ENCODE results near the gene CFAP20. TPM values are rescaled to one million over a fixed set of nuclear protein-coding genes. Genes with fewer than 3 reads are reported as not detected.
"Not testable (repeated sequence)": the region's sequence is repeated elsewhere in the genome, so short reads cannot be mapped to it uniquely, and the experiment has no call there.

Gene CFAP20
- total RNA-seq, 1 donor from 2014 or later, result 34.5 TPM

DNA sequence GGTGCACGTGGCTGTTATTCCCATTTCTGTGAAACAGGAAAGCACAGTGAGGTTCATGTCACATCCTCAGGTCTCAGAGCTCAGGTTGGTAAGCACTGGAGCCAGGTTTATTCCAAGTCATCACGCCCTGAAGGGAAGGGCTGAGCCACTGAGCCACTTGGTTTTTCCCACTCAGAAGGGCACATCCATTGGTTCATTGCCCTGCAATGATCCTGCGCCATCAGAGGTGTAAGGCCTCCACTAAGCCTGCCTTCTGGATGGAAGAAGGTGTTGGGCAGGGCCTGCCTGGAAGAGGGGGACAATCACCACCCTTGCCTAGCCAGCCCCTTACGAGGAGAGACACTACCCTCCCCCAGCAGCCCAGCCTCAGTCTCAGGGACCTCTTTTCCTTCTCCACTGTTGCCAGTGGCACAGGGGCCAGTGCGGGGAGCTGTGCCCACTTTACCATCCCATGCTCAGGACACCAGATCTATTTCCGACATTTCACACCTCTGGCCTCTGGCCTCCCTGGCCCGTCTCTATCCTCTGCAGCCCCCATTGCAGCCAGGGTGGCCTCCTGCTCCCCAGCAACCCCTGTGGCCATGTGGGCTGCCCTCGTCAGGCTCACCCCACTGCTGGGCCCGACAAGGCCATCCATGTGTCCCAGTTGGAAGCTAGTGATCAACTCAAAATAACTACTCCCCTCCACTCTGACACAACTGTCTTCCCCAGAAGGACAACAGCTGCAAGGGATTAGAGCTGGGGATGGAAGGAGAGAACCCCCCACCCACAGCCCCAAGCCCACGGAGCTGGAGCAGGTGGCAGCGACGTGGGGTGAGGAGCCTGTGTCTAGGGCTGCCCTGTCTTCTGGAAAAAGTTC is 29.9 kb downstream of the CFAP20 start:
- intact Hi-C loops (cut with micrococcal nuclease), result no loop called here

DNA sequence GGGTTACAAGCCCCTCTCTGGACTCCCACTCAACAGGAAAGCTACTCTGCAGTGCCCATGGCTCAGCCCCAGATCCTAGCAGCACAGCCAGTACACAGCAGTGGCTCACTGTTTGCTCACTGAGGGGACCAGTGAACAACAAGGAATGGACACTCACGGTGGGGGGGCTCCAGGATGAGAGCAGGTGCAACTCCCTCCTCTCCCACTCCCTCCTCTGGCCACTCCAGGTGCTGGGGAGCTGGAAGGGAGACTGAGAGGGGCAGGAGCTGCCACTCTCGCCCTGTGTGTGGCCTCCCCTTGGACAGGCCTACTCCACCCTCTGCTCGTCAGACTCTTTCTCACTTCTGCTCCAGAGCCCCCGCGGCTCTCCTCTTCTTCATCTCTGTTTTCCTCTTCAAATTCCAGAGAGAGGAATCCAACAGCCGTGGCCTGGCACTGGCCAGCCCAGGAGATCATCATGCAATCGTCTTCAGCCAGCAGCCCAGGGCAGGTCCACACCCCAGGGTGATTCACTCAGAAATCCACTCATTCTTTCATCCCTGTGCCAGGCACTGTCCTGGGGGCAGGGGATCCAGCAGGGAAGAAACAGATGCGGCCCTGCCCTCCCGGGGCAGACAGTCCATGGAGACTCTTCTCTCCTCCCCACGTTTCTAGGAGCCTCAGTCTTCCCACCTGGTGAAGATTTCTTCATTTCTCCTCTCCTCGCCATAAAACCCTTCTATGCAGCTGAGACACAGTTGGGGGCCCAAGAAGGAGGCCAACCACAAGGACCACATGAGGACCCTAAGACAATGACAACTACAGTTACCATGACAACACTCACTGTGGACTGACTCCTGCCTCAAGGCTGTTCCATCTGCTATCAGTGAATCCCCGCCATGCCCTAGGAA is 30.7 kb downstream of the CFAP20 start:
- Histone ChIP-seq H3K27me3 (ENCODE audit: low read depth) (no peaks in the 10 kb centered on the region), H3K9me3 (replicated peaks) (no peaks in the 10 kb centered on the region), H3K4me1 (peaks cover 36% of the 10 kb centered on the region), H3K27ac (replicated peaks) (no peak overlapping the region), H3K4me3 (no peak overlapping the region), H3K36me3 (no peaks in the 10 kb centered on the region)
- intact Hi-C loops (cut with micrococcal nuclease), result no loop called here
- TF ChIP-seq, protein P1, sequence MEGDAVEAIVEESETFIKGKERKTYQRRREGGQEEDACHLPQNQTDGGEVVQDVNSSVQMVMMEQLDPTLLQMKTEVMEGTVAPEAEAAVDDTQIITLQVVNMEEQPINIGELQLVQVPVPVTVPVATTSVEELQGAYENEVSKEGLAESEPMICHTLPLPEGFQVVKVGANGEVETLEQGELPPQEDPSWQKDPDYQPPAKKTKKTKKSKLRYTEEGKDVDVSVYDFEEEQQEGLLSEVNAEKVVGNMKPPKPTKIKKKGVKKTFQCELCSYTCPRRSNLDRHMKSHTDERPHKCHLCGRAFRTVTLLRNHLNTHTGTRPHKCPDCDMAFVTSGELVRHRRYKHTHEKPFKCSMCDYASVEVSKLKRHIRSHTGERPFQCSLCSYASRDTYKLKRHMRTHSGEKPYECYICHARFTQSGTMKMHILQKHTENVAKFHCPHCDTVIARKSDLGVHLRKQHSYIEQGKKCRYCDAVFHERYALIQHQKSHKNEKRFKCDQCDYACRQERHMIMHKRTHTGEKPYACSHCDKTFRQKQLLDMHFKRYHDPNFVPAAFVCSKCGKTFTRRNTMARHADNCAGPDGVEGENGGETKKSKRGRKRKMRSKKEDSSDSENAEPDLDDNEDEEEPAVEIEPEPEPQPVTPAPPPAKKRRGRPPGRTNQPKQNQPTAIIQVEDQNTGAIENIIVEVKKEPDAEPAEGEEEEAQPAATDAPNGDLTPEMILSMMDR (IDR thresholded peaks at IDR 0.05; ENCODE audit: borderline replicate concordance), result no peak
- no peak for DNase-seq

More for the DNA sequence above, 29.9 kb downstream of the CFAP20 start:
- TF ChIP-seq, protein P1 (IDR thresholded peaks at IDR 0.05; ENCODE audit: borderline replicate concordance), result no peak
- H3K27ac ChIP-seq (replicated peaks), result no peak overlapping the region
- H3K9me3 ChIP-seq (replicated peaks), result no peaks in the 10 kb centered on the region
- H3K27me3 ChIP-seq (ENCODE audit: low read depth), result no peaks in the 10 kb centered on the region
- no peak for DNase-seq
- no peaks in the 10 kb centered on the region for H3K36me3 ChIP-seq
- peaks cover 36% of the 10 kb centered on the region for H3K4me1 ChIP-seq
- no peak overlapping the region for H3K4me3 ChIP-seq

DNA sequence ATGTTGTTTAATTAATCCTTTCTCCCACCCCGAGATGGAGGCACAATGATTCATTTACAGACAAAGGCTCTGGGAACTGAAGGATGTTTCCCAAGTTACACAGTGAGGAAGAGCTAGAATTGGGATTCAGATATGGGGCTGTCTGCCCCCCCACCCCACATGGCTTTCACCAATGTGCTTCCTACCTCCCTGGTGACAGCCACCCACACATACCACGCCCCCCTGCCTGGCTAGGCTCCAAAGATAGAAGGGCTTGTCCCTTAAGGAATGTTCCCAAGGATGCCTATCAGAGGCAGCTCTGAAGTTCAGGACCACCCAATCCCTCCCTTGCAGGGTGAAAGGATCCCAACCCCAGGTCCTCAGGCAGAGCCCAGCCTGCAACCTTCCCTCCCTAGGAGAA is 32.9 kb downstream of the CFAP20 start:
- TF ChIP-seq, protein P1 (IDR thresholded peaks at IDR 0.05; ENCODE audit: borderline replicate concordance), result no peak
- Histone ChIP-seq H3K9me3 (replicated peaks) (no peaks in the 10 kb centered on the region), H3K4me1 (peaks cover 25% of the 10 kb centered on the region), H3K4me3 (no peak overlapping the region), H3K27me3 (ENCODE audit: low read depth) (no peaks in the 10 kb centered on the region), H3K27ac (replicated peaks) (no peak overlapping the region), H3K36me3 (no peaks in the 10 kb centered on the region)
- no peak for DNase-seq
- intact Hi-C loops (cut with micrococcal nuclease), result no loop called here

DNA sequence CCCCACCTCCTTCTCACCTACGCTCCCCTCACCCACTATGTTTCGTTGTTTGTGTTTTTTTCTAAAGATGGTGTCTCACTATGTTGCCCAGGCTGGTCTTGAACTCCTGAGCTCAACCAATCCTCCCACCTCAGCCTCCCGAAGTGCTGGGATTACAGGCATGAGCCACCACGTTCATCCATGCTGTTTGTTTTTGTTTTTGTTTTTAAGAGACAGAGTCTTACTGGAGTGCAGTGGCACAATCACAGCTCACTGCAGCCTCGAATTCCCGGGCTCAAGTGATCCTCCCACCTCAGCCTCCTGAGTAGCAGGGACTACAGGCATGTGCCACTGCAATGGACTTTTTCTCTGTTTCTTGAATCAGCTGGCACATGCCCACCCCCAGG is 33.6 kb downstream of the CFAP20 start:
- intact Hi-C loops (cut with micrococcal nuclease); H3K27ac ChIP-seq (replicated peaks); H3K36me3 ChIP-seq; H3K9me3 ChIP-seq (replicated peaks); H3K4me3 ChIP-seq; H3K27me3 ChIP-seq (ENCODE audit: low read depth); DNase-seq: not testable (repeated sequence)
- H3K4me1 ChIP-seq, result peaks cover 25% of the 10 kb centered on the region

DNA sequence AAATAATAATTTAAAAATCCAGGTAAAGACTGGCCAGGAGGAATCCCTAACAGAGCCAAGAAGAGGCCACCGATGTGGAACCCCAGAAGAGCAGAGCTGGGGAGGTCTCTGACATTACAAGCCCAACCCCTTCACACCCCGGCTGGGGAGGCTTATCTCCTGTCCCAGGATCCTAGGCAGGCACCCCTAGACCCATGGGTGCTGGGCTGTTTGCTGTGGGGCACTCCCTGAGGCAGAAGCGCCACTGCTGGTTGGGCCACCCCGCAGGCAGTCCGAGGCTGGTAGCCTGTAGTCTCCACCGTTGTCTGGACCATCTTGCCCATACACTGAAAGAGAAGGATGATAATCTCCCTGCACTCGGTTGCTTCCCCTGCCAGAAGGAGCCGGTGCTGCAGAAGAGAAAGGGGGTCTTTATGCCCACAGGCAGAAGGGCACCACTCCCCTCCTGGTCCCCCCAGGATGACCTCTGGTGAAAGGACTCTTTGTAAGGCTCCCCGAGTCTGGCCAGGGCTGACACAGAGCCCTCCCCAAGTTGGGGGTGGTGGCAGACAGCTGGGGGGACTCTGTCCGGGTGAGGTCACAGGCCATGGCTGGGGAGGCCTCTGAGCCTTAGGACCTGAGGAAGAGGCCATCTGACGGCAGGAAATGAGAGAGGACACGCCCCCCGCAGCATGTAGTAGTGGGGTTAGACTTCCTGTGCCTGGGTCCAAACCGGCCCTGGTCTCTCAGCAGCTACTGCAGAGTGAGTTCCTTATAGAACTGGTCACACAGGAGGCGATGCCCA is 34.2 kb downstream of the CFAP20 start:
- no peak for DNase-seq
- no peaks in the 10 kb centered on the region for H3K9me3 ChIP-seq (replicated peaks)
- no peaks in the 10 kb centered on the region for H3K36me3 ChIP-seq
- H3K27ac ChIP-seq (replicated peaks), result no peak overlapping the region
- TF ChIP-seq, protein P1 (IDR thresholded peaks at IDR 0.05; ENCODE audit: borderline replicate concordance), result no peak
- H3K4me1 ChIP-seq, result peaks cover 25% of the 10 kb centered on the region
- no peaks in the 10 kb centered on the region for H3K27me3 ChIP-seq (ENCODE audit: low read depth)
- intact Hi-C loops (cut with micrococcal nuclease), result no loop called here
- no peak overlapping the region for H3K4me3 ChIP-seq
